IMR-90 (cell line): Measurements from ENCODE around the gene DIO1.

ENCODE experiments used
- CTCF ChIP-seq: conservative IDR thresholded peaks from 2 replicates; pipeline ENCODE4 v1.5.1; 2012; ENCODE audit warnings: mild to moderate bottlenecking, low read depth, low read length, improper control_type of control experiment
- ELK1 ChIP-seq: fragments of 150-350 bp; IDR thresholded peaks from 2 replicates; pipeline ENCODE4 v1.6.1; 2016; ENCODE audit warnings: low read depth, mild to moderate bottlenecking, low read length, moderate library complexity, borderline replicate concordance
- FOS ChIP-seq: fragments of 150-350 bp; IDR thresholded peaks from 2 replicates; pipeline ENCODE4 v1.6.1; 2016; ENCODE audit warnings: low read depth, low read length
- MAFK ChIP-seq: IDR thresholded peaks from 2 replicates; pipeline ENCODE4 v1.6.1; 2012; ENCODE audit warnings: low read depth, low read length, improper control_type of control experiment
- MXI1 ChIP-seq: IDR thresholded peaks from 2 replicates; pipeline ENCODE4 v1.6.1; 2012; ENCODE audit warnings: low read depth, mild to moderate bottlenecking, low read length, moderate library complexity, borderline replicate concordance
- POLR2A ChIP-seq: IDR thresholded peaks from 2 replicates; pipeline ENCODE4 v1.6.1; 2012; ENCODE audit warnings: mild to moderate bottlenecking, low read depth, low read length
- RAD21 ChIP-seq: IDR thresholded peaks from 2 replicates; pipeline ENCODE4 v1.6.1; 2012; ENCODE audit warnings: low read length, improper control_type of control experiment
- USF2 ChIP-seq: fragments of 150-350 bp; IDR thresholded peaks from 2 replicates; pipeline ENCODE4 v1.6.1; 2017; ENCODE audit warnings: mild to moderate bottlenecking, antibody characterized with exemption, low read length, low read depth

GRCh38 chr1:53851571-53852285, 42.3 kb upstream of the DIO1 start:
- no peak for TF ChIP-seq CTCF
- TF ChIP-seq RAD21, result no peak
- no peak for TF ChIP-seq POLR2A
- TF ChIP-seq MXI1, result no peak
- no peak for TF ChIP-seq USF2
- TF ChIP-seq ELK1, result no peak
- no peak for TF ChIP-seq FOS
- TF ChIP-seq MAFK, result no peak
